HG03025 (cell line): ENCODE results near the gene CKS1B.
"Not testable (repeated sequence)": the region's sequence is repeated elsewhere in the genome, so short reads cannot be mapped to it uniquely, and the experiment has no call there.

Source experiments
- ATAC-seq: cut with Tn5 transposase; IDR thresholded peaks from one replicate; pipeline ENCODE4 v1.9.1; 2021; ENCODE audit warnings: mild to moderate bottlenecking, moderate library complexity; ENCODE audit not compliant: unreplicated experiment, low FRiP score

CKS1B gene

GRCh38 chr1:154962156-154962749, 12.2 kb upstream of the CKS1B start:
- peak; percentile 14 for ATAC-seq

- no peak for ATAC-seq
These were observed 11.6 kb upstream of the CKS1B start for GRCh38 chr1:154962795-154963330.

- no peak for ATAC-seq
These were observed 10.8 kb upstream of the CKS1B start for GRCh38 chr1:154963643-154964042.

DNA sequence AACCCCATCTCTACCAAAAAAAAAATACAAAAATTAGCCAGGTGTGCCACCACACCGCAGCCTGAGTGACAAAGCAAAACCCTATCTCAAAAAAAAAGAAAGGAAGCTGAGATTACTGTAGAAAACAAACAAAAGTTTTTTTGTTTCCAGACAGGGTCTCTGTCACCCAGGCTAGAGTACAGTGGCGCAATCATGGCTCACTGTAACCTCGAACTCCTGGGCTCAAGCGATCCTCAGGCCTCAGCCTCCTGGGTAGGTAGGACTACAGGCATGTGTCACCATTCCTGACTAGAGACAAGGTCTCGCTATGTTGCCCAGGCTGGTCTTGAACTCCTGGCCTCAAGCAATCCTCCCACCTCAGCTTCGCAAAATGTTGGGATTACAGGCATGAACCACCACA, 10.1 kb upstream of the CKS1B start:
- ATAC-seq: no peak

DNA sequence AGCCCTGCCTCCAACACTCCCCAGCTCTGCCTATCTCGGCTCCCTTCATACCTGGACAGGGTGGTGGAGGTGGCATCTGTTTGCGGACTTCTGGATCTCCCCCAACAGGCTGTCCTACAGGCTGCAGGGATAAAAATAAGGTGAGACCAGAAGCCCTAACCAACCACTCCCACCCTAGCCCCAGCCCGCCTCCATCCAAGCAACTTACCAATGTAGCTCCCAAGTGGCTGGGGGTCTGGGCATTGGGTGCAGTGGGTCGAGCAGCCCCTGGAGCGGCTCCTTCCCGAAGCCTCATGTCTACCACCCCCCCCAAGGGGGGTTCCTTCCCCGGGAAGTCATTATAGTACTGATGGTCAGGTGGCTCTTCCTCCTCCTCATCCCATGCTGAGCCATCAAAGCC, 8.4 kb upstream of the CKS1B start:
- no peak for ATAC-seq

GRCh38 chr1:154967331-154967950, 7.0 kb upstream of the CKS1B start:
- ATAC-seq: no peak

- ATAC-seq: no peak
These were observed 5.8 kb upstream of the CKS1B start for GRCh38 chr1:154968731-154969130.

DNA sequence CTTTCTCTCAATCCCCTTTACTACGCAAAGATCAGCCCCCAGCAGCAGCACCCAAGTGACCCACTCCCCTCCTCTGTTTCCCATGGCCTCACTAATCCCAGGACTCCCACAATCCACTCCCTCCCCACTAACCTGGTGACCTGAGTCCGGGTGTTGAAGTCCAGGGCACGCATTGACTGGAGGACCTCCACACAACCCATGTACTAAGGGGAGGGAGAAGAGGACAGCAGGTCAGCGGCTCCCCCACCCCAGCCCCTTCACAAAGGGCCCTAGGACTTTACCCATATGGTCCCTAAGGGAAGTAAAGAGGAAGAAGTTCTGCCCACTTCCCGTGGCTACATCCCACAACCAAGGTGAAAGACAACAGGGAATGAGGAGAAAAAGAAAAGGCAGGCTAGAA, 5.2 kb upstream of the CKS1B start:
- no peak for ATAC-seq

GRCh38 chr1:154969860-154970452, 4.5 kb upstream of the CKS1B start:
- no peak for ATAC-seq

DNA sequence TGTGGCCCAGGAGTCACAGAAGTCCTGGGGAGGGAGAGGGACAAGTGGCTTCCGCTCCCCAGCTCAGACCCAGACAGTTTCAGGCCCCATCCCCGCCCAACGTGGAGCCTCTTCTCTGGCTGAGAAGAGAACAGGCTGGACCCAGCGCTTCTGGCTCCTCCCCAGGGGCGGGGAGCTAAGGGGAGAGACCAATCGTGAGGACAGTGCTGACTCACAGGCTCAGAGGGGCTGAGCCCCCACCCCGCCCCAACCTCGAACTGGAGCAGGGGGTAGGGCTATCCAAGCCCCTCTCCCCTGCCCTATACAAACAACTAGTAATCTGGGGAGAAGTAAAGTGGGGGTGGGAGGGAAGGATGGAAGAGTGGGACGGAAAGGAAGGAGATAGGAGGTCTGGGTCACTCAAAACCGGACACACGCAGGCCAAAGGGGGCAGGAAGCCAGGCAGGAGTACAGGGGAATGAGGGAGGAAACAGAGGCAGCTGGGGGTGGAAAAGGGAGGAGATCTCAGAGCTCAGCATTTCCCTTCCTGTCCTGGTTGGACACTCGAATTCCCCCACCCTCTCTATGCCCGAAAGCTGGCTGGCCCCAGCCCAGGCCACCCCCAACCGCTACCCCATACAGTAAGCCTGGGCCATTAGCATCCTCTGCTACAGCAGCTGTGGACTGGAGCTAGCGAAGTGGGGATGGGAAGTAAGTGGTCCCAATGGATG, 3.7 kb upstream of the CKS1B start, which contains the start of gene SHC1:
Gene SHC1, minus strand, starts transcription at position 117 of the 710 bp plus-strand sequence. CDS start 221 bp downstream, outside the sequence.
- no peak for ATAC-seq

DNA sequence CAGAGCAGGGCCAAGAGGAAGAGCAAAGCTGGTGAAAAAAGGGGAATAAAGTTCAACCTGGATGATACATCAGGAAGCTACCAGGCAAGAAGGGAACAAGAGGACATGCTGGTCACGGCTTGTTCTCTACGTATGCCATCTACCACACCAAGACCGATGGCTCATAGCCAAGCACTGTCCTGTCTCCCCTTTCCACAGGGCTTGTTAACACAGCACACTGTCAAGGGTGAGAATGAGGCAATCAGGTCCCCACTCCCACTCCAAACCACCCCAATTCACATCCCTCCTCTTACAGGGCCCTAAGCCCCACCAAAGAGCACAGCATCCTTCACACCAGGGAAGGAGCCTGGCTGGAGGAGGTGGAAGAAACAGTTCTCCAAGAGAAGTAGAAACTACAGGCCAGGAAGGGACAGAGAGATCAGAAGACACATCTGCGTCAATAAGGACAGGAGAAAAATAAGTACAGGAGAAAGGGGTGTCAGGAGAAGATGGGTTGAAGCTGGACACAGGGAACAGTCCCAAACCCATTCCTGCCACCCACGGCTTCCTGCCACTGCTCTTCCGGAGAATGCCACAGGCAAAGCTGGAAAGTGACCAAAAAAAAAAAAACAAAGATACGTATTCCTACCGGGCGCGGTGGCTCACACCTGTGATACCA, 3.0 kb upstream of the CKS1B start:
- ATAC-seq: no peak

DNA sequence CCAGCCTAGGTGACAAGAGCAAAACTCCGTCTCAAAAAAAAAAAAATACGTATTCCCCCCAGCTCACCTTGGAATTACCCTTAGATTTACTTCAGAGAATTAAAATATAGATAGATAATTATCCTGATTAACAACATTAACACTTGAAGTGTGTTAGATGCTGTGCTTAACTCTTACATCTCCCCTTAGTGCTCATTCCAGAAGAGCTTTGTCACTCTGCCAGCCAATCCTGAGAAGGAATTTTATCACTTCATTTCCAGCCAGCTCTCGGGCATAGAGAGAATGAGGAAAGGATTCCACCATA, 2.3 kb upstream of the CKS1B start:
- ATAC-seq: no peak

- ATAC-seq: no peak
These were observed 1.8 kb upstream of the CKS1B start for GRCh38 chr1:154972517-154973343.

DNA sequence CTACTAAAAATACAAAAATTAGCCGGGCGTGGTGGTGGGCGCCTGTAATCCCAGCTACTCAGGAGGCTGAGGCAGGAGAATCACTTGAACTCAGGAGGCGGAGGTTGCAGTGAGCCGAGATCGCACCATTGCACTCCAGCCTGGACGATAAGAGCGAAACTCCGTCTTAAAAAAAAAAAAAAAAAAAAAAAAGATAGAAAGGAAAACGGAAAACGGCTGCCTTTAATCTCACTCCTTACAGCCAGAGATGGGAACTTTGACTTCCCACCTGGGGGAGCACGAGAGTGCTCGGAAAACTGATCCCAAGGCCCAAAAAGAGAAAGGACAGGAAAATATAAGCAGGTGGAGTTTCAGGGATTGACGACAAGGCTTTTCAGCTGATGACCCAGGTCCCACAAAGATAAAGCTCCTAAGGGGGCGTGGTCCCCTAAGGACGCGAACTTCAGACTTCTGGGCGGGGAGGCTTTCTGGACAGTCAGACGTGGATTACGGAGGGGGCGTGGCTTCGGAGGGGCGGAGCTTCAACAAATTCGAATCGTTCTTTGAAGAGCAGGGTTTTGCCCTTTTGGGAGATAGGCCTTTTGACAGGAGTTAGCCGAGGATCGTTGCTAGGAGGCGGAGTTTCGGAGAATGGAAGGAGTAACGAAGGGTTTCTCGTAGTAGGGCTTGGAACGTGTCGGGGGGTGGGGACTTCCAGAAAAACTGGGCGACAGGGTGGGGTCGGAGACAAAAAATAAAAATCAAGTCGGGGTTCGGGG, 958 bp upstream of the CKS1B start:
- no peak for ATAC-seq

DNA sequence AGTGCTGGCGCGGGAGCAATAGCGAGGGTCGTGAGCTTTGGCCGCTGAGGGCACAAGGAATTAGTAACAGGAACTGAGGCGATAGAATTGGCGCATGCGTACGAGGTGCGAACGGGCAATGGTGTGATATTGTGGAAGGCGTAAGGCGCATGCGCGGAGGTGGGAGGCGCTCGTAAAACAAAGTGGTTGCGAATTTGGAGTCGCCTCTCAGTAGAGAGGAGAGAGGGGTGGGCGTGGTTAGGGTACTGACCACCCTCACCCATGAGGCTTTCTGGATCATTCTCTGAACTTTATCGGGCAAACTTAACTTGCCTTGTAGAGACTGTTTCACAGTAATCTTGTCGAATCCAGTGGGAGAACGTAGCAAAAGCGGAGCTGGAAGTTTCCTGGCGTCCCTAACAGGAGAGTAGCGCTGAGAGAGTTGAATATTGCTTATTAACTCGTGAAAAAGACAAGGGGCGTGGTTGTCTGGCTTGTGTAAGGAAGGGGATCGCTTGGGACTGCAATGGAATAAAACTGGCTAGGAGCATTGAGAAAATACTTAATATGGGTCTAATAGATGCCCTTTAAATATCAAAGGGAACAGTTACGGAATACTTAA, 427 bp downstream of the CKS1B start:
- peak; percentile 37 for ATAC-seq

GRCh38 chr1:154975409-154976059, 1.1 kb downstream of the CKS1B start:
- ATAC-seq: no peak

GRCh38 chr1:154977762-154978161, 3.3 kb downstream of the CKS1B start:
- not testable (repeated sequence) for ATAC-seq

DNA sequence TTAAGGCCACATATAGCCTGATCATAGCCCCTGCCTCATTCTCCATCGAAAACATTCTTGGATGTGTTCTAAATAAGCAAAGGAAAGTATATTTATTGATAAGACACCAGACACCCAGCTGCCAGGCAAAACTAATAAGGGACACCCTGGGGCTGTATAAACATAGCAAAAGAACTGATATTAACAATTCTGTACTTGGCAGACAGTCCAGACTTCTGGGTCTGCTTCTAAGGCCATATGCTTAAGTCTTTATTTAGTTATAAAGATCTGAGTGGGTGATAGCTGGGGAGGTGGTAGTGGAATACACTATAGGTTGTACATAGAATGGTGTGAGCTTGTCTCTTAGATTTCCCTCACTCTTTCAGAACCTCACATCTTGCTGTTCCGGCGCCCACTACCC, 3.9 kb downstream of the CKS1B start:
- no peak for ATAC-seq
